Measurements from ENCODE around the gene GALNT2. TPM values are rescaled to one million over a fixed set of nuclear protein-coding genes. Genes with fewer than 3 reads are reported as not detected.

GALNT2 gene
- total RNA-seq, 4 donors from 2014 or later = 41.7 to 56.4 (median 50.7) TPM

- no peak for TF ChIP-seq CTCF (IDR thresholded peaks at IDR 0.05; ENCODE audit: low read depth)
These were observed 1.5 kb downstream of the GALNT2 start for GRCh38 chr1:230068621-230068873.

GRCh38 chr1:230068952-230069684 is 2.1 kb downstream of the GALNT2 start:
- TF ChIP-seq CTCF (IDR thresholded peaks at IDR 0.05; ENCODE audit: low read depth) = no peak

- no peak for TF ChIP-seq CTCF (IDR thresholded peaks at IDR 0.05; ENCODE audit: low read depth)
These were observed 2.8 kb downstream of the GALNT2 start for GRCh38 chr1:230069796-230070195.

- no peak for TF ChIP-seq CTCF (IDR thresholded peaks at IDR 0.05; ENCODE audit: low read depth)
These were observed 3.5 kb downstream of the GALNT2 start for GRCh38 chr1:230070321-230071208.

GRCh38 chr1:230071316-230071715 is 4.3 kb downstream of the GALNT2 start:
- TF ChIP-seq CTCF (IDR thresholded peaks at IDR 0.05; ENCODE audit: low read depth) = no peak

GRCh38 chr1:230072296-230072695 is 5.3 kb downstream of the GALNT2 start:
- TF ChIP-seq CTCF (IDR thresholded peaks at IDR 0.05; ENCODE audit: low read depth) = no peak

GRCh38 chr1:230072866-230073265 is 5.8 kb downstream of the GALNT2 start:
- TF ChIP-seq CTCF (IDR thresholded peaks at IDR 0.05; ENCODE audit: low read depth) = no peak

Data from subcutaneous adipose tissue (tissue), 4 donors.